Mesothelial cell of epicardium (in vitro differentiated cells): ENCODE measurements around the gene PRAMEF25. TPM values are rescaled to one million over a fixed set of nuclear protein-coding genes. Genes with fewer than 3 reads are reported as not detected.
"Not testable (repeated sequence)": the region's sequence is repeated elsewhere in the genome, so short reads cannot be mapped to it uniquely, and the experiment has no call there.

Experiments
- DNase-seq, 2 experiments: peaks; one replicate each; pipeline ENCODE4 v3.0.0; 2021; ENCODE audit warnings: low spot score in 2 of 2; ENCODE audit not compliant: unreplicated experiment in 2 of 2
- H3K27ac Mint-ChIP-seq: 2 replicates; pipeline ENCODE4 v1.8.0; 2021; ENCODE audit warnings: mixed read lengths
- H3K27me3 Mint-ChIP-seq: 2 replicates; pipeline ENCODE4 v1.8.0; 2021; ENCODE audit warnings: low read depth, mixed read lengths
- H3K36me3 Mint-ChIP-seq: 2 replicates; pipeline ENCODE4 v1.8.0; 2021; ENCODE audit warnings: mixed read lengths
- H3K4me1 Mint-ChIP-seq: 2 replicates; pipeline ENCODE4 v1.8.0; 2021; ENCODE audit warnings: mixed read lengths
- H3K4me3 Mint-ChIP-seq: 2 replicates; pipeline ENCODE4 v1.8.0; 2021; ENCODE audit warnings: mild to moderate bottlenecking, moderate library complexity, mixed read lengths
- H3K9me3 Mint-ChIP-seq: 2 replicates; pipeline ENCODE4 v1.8.0; 2021; ENCODE audit warnings: mixed read lengths
- total RNA-seq: library from RNA; stranded (reverse); gene quantifications from 3 replicates; pipeline ENCODE4 v1.2.1, GENCODE V29; 2021

Gene PRAMEF25
- total RNA-seq: not detected in 3 replicates

DNA sequence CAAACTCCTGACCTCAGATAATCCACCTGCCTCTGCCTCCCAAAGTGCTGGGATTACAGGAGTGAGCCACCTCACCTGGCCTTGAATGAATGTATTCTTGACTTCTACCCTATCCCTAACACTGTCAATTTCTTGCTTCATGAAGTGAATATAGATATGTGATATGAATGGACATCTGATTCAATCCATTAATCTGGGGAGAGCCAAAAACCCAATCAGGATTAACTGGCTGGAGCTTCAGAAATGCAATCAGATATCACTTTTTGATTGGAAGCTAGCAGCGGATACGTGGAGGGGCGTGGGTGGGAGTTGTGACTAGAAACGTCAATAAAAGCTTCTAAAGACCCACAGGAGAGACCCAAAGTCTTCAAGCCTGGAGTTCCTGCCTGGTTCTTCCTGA, at the start of gene PRAMEF25:
Gene PRAMEF25 (plus strand): TSS at position 301 of the 400 bp plus-strand sequence. CDS start 2,920 bp downstream, outside the sequence.
- H3K9me3 Mint-ChIP-seq, DNase-seq, H3K4me3 Mint-ChIP-seq, H3K36me3 Mint-ChIP-seq, H3K4me1 Mint-ChIP-seq, H3K27me3 Mint-ChIP-seq, H3K27ac Mint-ChIP-seq: not testable (repeated sequence)

DNA sequence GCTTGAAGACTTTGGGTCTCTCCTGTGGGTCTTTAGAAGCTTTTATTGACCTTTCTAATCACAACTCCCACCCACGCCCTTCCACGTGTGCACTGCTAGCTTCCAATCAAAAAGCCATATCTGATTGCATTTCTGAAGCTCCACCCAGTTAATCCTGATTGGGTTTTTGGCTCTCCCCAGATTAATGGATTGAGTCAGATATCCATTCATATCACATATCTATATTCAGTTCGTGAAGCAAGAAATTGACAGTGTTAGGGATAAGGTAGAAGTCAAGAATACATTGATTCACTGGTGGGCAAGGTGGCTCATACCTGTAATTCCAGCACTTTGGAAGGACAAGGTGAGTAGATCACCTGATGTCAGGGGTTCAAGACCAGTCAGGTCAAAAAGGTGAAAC, 14.1 kb upstream of the PRAMEF25 start, which contains the start of gene PRAMEF27:
Gene PRAMEF27 (minus strand): TSS at position 101 of the 400 bp plus-strand sequence. CDS start 2,916 bp downstream, outside the sequence.
- H3K4me1 Mint-ChIP-seq, H3K4me3 Mint-ChIP-seq, H3K27me3 Mint-ChIP-seq, H3K36me3 Mint-ChIP-seq, H3K9me3 Mint-ChIP-seq, DNase-seq, H3K27ac Mint-ChIP-seq: not testable (repeated sequence)

GRCh38 chr1:13116754-13117153, 46.2 kb downstream of the PRAMEF25 start, which contains the start of gene HNRNPCL2:
TSS of gene HNRNPCL2 (minus strand) at chr1:13116854. CDS start at chr1:13116400, 454 bp downstream.
- not testable (repeated sequence) for H3K4me1 Mint-ChIP-seq, DNase-seq, H3K27me3 Mint-ChIP-seq, H3K27ac Mint-ChIP-seq, H3K36me3 Mint-ChIP-seq, H3K4me3 Mint-ChIP-seq
- H3K9me3 Mint-ChIP-seq: peaks cover 70% of the 10 kb centered on the region

Other genes starting within 250 kb of the PRAMEF25 start
- not detected in 3 replicates for gene PRAMEF11, start 239.4 kb upstream of the PRAMEF25 start, total RNA-seq
- gene HNRNPCL1, start 222.1 kb upstream of the PRAMEF25 start, total RNA-seq: not detected in 3 replicates
- gene PRAMEF2, start 213.7 kb upstream of the PRAMEF25 start, total RNA-seq: not detected in 3 replicates
- not detected in 3 replicates for gene PRAMEF4, start 184.6 kb upstream of the PRAMEF25 start, total RNA-seq
- not detected in 3 replicates for gene PRAMEF10, start 172.5 kb upstream of the PRAMEF25 start, total RNA-seq
- gene PRAMEF7, start 154.2 kb upstream of the PRAMEF25 start, total RNA-seq: not detected in 3 replicates
- not detected in 3 replicates for gene PRAMEF6, start 123.2 kb upstream of the PRAMEF25 start, total RNA-seq
- not detected in 3 replicates for gene PRAMEF27, start 14.2 kb upstream of the PRAMEF25 start, total RNA-seq
- gene HNRNPCL3, start 10.0 kb upstream of the PRAMEF25 start, total RNA-seq: not detected in 3 replicates
- gene HNRNPCL2, start 46.1 kb downstream of the PRAMEF25 start, total RNA-seq: not detected in 3 replicates
- not detected in 3 replicates for gene PRAMEF26, start 85.2 kb downstream of the PRAMEF25 start, total RNA-seq
- gene HNRNPCL4, start 94.9 kb downstream of the PRAMEF25 start, total RNA-seq: not detected in 3 replicates
- gene PRAMEF9, start 101.1 kb downstream of the PRAMEF25 start, total RNA-seq: not detected in 3 replicates
- not detected in 3 replicates for gene PRAMEF13, start 130.6 kb downstream of the PRAMEF25 start, total RNA-seq
- gene PRAMEF18, start 155.4 kb downstream of the PRAMEF25 start, total RNA-seq: not detected in 3 replicates
- gene PRAMEF5, start 183.4 kb downstream of the PRAMEF25 start, total RNA-seq: not detected in 3 replicates
- gene PRAMEF8, start 214.4 kb downstream of the PRAMEF25 start, total RNA-seq: not detected in 3 replicates
- not detected in 3 replicates for gene PRAMEF33, start 232.8 kb downstream of the PRAMEF25 start, total RNA-seq
- not detected in 3 replicates for gene PRAMEF15, start 244.8 kb downstream of the PRAMEF25 start, total RNA-seq